HL-60 (cell line): ENCODE measurements around the gene EFNA3.

Experiments used
- POLR2AphosphoS5 ChIP-seq: IDR thresholded peaks from 2 replicates; pipeline ENCODE4 v1.6.1; 2012; ENCODE audit warnings: low read depth
- SPI1 ChIP-seq: IDR thresholded peaks from 2 replicates; pipeline ENCODE4 v1.6.1; 2012; ENCODE audit warnings: low read depth, mild to moderate bottlenecking, borderline replicate concordance
- TF ChIP-seq, protein P1 (sequence below): IDR thresholded peaks from one replicate; pipeline ENCODE4 v1.5.1; 2011; ENCODE audit warnings: low read length, control low read depth, inconsistent platforms; ENCODE audit not compliant: insufficient read depth

DNA sequence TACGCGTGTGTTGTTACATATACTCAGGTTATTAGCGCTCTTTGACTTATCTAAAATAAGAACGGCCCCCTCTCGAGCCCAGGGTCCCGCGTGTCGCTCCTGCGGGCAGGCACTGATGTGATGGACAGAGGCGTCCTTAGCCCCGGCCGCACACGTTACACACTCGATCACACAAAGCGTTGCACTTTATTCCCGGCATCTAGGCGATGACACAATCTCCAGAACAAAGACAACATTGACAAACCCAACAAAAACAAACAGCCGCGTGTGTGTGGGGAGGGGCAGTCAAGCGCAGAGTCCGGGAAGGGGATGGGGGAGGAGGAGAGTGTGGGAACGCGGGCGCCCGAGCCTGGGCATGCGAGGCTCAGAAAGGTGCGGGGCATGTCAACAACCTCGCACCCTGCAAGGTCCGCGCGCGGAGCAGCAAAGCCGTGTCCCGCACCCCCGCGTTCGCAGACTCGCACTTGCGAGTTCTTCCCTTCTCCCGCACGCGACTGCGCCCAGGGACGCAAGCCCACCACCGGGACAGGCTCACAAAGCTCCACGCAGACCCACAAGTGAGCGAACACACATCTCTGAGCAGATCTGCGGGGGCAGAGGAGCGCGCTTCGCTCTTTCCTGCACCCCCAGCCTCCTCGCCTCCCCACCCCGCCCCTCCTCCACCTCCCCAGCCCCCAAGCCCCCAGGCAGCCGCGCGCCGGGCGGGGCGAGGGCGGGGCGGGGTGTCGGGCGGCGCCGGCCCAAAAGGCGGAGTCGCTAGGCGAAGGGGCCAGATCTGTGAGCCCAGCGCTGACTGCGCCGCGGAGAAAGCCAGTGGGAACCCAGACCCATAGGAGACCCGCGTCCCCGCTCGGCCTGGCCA lies 48.7 kb downstream of the EFNA3 start, which contains the start of gene EFNA1:
- TF ChIP-seq, protein P1, sequence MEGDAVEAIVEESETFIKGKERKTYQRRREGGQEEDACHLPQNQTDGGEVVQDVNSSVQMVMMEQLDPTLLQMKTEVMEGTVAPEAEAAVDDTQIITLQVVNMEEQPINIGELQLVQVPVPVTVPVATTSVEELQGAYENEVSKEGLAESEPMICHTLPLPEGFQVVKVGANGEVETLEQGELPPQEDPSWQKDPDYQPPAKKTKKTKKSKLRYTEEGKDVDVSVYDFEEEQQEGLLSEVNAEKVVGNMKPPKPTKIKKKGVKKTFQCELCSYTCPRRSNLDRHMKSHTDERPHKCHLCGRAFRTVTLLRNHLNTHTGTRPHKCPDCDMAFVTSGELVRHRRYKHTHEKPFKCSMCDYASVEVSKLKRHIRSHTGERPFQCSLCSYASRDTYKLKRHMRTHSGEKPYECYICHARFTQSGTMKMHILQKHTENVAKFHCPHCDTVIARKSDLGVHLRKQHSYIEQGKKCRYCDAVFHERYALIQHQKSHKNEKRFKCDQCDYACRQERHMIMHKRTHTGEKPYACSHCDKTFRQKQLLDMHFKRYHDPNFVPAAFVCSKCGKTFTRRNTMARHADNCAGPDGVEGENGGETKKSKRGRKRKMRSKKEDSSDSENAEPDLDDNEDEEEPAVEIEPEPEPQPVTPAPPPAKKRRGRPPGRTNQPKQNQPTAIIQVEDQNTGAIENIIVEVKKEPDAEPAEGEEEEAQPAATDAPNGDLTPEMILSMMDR: no peak
- TF ChIP-seq POLR2AphosphoS5 (no peak), SPI1 (no peak)
